NOMO-1 treated with DMSO at 0.1 percent for 48 hours (cell line): ENCODE results near the gene PTPRM.

Source experiments
- DNase-seq: peaks from one replicate; lab custom pipeline; 2025; ENCODE audit not compliant: unreplicated experiment; lab: John Stamatoyannopoulos, UW

Gene PTPRM

DNA sequence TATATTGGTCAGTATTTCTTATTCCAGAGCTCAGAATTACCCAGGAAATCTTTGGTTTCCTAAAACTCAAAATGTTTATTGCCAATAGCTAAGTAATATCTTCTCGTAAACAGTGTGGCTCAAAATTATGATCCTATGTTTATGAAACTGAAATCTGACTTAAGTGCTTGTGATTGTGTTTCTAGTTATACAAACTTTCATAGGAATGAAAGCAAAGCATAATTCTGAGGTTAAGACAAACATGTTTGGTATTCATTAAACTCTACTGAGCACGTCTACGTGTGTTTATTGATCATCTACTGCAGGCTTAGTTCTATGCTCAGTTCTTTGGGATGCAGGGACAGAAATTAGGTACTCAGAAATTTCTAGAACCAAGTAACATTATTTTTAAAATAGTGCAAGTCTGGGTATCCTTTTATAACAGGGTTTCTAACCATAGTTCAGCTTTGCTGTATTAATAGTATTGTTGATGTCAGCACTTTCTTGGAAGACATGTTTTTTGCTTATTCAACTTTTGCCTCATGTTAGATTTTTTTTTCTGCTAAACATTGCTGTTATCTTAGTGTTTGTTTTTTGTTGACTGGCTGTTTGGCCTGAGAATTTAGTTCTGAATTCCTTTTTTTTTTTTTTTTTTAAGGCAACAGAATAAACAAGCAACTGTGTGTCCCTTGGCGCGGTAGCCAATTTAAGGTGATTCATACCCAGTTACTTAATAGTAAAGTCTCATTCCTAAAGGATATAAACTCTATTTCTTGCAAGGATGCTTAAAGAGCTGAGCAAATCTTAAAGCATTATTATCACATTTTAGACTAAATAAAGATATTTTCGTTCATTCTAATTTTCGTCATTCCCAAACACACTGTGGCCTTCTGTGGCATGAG is 31.3 kb downstream of the PTPRM start:
- DNase-seq: no peak

DNA sequence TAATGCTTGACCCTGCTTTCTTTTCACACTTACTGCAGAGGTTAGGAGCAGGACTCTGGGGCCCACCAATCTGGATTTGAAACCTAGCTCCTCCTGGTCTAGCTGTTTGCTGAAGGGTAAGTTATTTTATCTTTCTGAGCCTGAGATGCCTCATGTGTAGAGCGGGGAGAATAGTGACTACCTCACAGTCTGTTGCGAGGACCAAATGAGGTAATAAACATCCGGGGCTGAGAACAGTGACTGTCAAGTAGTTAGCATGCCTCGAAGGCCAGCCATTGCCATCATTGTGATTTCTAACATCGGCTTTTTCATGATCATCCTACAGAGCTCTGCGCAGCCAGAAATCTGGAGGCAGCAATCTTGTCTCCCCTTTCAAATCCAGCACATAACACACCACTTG is 32.9 kb downstream of the PTPRM start:
- no peak for DNase-seq

DNA sequence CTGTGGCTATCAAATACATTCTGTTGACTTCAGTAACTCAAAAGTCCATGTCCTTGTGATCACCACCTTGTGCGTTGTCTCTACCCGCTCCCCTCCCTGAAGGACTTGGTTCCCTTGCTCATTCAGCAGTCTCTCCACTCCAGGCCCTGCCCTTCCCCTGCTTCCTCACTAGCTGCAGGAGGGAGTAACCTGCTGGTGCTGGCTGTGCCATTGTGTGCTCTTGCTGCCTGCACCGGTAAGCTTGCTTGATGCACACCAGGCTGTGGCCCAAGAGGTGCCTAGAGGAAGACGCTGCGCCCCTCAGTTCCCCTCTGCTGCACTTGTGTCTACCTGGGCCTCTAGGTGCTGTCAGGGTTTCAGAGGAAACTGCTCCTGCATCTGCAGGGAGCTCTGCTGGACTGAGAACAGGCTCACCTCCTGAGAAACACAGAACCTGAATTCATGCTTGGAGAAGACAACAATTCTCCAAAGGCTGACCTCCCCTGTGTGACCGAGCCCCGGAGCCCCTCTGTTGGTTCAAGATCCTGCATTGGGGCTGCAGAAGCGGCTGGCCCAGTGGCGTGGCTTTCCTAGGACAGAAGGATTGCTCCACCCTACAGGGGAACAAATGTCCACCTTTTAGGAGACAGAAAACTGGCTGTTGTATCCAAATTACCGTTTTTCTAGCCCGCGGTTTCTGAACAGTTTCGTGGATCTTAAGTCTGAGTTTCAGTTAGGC is 33.6 kb downstream of the PTPRM start:
- DNase-seq: no peak

DNA sequence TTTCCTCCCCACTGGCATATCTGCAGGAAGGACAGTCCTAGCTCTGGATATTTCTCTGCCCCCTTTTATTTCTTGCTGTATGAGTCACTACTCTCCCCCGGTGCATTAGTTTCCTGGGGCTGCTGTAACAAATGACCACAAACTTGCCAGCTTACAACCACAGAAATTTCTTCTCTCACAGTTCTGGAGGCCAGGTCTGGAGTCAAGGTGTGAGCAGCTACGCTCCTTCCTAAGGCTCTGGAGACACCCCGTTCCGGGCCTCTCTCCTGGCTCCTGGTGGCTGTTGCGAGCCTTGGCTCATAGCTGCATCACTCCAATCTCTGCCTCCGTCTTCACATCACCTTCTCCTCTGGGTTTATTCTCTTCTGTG is 34.1 kb downstream of the PTPRM start:
- no peak for DNase-seq

DNA sequence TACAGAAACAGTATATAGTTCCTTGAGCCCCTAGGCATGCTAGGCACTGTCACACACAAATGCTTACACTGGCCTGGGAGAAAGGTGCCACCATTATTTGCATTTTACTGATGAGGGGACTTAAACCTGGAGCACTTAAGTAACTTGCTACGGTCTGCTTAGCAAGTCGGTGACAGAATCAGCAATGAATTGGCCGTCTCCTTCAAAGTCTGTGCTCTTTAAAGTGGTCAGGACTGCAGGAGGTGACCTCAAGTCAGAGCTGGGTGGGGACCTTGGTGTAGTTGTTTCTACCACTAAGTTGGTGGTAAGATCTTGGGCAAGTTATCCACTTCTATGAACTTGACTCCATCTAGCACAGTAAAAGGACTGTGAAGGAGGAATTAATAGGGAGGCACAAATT is 34.8 kb downstream of the PTPRM start:
- DNase-seq: no peak

DNA sequence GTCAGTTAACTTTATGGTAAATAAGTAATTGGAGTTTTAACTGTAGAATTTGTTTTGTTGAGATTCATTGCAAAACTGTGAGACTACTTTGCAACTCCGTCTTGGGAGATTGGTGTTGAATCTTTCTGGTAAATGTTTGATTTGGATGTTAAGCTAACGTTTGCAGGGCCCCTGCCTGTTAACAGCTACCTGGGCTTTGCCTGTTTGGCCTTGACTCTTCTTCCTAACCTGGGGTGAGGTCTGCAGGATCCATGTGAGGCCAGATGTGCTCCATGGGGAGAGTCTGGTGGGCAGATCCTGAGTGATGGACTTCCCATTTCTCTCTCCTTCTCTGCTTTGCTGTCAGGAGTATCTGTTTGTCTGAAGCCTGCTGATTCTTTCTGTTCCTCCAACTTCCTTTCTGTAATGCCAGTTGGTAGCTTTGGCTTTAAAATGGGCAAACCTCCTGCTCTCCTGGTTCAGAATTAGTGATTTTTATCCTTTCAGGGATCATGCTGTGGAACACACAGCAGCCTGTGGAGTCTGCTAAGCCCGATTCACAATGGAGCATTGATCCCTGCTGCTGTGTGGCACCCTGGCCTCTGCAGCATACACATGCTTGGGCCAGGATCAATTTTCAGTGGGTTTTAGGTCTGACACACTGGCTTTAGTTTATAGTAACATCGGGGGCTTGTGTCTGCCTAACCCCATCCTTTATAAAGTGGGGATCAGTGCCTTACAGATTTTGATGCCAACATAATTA is 36.3 kb downstream of the PTPRM start:
- no peak for DNase-seq

DNA sequence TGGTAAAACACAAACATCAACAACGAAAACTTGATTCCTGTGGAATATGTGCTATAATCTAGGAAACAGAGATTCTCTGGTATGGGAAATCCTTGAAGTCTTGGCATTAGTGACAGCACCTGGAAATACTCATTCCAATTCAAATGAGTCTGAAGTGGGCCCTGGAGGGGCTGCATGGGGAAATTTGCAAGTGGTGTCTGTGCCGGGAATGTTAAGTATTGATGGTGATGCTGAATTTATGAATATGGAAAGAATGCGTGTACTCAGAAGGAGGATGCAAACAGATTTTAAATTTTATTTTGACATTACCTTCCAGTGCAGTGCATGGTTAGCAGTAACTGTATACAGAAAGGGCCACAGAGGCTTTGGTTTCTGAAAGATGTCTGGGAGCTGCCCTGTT is 37.2 kb downstream of the PTPRM start:
- no peak for DNase-seq

DNA sequence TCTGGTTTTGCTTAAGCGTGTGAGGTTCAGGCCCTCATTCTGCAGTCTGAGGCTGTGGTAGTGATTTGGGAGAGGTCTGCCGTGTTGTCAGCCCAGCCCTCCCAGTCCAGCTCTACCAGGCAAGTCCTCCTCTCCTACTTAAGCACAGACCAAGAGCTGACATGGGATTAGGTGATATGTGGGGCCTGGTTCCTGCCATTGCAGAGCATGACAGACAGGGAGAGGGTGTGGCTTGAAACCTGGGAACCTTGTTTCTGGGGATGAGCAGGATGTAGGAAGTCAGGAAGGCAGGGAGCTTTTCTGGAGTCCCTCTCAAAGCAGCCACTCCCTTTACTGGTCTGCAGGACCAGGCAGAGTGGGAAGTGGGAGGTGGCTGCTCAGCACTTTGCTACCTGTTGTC is 38.6 kb downstream of the PTPRM start:
- no peak for DNase-seq

DNA sequence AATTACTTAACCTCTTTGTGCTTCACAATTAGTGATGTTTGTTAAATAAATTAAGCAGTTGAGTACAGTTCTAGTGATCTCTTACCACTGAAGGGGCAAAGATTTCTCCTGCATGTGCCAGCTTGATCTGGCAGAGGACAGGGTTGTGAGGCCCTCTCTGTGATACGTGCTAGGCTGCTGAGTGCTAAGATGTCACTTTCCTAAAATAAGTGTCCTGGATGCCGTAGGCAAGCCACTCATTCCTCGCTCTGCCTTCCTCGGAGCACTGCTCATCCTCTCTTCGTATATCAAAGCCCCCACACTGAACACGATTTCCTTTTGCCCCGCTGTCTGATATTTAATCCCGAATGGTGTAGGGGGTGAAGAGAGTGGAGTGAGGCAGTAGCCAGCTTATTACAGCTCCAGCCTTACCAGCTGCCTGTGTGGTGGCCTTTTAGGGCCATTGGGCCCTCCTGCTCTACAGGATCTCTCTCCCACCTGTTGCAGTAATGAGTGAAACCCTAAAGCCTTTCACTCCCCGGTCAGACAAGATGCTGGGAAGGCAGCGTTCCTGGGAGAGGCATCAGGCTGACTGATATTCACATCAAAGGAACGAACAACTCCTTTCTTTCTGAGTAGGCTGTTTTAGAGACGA is 40.5 kb downstream of the PTPRM start:
- DNase-seq: no peak

DNA sequence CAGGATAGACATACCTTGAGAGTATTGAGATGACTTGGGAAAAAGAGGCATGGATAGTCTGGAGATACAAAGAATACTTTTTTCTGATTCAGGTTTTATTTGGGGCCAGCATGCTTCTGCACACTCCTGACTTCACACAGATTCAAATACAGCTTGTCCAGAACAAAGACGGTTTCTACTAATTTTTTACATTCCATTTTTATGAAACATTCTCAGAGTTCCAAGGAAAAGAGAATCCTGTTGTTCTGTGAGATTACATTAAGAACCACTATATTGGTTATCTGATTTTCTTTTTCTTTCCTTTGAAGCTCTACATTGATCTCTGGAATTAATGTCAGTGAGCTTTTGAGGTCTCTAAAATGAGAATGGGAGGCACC is 41.0 kb downstream of the PTPRM start:
- DNase-seq: no peak

DNA sequence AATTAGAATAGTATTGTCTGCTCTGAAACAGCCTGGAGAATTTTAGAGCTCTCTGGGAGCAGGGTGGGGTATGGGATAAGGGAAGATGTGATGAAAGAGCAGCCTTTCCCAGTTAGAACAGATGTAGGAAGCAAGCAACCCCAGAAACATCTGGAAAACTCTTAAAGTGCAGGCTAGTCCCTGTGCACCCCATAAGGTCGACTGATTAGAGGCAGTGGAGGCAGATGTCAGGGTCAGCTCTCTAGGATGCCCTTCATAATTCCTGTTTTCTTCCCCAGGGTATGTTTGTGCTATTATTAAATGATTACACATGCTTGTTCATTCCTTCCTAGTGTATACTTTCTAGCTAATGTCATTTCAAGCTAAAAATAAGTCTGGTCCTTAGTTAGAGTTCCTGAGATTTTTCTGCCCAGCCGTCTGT is 41.7 kb downstream of the PTPRM start:
- DNase-seq: no peak

DNA sequence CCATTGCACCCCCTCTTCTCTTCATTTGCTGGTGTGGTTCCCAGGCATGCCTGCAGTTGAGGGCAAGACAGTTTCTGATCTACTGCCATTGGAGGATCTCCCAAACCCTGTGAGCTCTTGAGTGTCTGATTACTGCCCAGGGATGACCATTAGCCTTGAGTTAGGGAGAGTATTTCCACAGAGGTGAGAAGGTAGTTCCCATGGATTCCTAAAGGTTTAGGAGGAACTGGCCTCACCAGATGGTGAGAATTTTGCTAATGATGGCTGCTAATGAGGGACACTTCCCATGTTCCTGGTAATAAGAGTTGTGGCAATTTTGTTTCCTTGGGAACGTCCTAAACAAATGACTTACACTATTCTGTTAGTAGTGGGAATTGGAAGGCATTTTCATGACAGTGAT is 42.5 kb downstream of the PTPRM start:
- DNase-seq: no peak

DNA sequence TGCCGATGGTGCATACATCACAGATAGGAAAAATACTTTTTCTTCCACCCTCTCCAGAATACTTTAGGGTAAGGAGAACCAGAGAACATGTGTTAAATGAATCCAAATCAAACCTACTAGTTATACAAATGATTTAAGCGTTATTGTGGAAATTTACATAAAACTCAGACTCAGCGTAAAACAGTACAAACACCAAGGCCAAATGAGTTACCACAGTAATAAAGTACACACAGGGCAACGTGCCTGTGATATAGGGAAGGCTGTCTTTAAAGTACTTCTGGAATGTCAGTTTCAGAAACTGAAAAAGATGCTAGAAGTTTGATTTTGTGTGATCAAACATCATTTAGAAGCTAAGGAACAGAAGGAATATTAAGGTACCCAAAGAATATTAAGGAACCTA is 46.9 kb downstream of the PTPRM start:
- no peak for DNase-seq

DNA sequence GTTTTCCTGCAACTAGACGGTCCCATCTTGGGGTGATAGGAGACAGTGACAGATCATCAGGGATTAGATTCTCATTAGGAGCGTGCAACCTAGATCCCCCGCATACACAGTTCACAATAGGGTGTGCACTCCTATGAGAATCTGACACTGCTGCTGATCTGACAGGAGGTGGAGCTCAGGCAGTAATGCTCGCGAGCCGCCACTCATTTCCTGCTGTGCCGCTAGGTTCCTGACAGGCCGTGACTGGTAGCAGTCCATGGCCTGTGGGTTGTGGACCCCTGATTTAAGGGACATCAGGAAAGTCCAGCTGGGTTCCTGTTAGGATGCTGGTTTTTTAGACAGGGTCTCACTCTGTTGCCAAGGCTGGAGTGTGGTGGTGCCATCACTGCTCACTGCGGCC is 48.7 kb downstream of the PTPRM start:
- DNase-seq: no peak

DNA sequence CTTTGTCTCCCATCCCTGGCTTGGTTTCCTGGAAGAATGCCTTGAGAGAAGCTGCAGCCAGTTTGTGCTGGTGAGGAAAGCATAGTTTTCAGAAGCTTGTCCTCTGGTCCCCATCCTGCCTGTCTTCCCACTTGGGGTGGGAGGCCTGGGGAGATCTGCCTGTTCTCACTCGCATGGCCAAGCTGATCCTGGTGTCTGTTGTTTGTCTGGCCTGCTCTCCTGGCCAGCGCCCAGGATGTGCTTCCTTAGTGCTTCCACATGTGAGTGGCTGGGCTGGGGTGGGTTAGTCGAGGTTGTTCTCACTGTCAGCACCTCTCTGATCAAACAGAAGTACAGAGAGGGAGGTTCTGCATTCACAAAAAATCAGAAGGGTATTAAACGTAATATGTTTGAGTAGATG is 49.5 kb downstream of the PTPRM start:
- no peak for DNase-seq

DNA sequence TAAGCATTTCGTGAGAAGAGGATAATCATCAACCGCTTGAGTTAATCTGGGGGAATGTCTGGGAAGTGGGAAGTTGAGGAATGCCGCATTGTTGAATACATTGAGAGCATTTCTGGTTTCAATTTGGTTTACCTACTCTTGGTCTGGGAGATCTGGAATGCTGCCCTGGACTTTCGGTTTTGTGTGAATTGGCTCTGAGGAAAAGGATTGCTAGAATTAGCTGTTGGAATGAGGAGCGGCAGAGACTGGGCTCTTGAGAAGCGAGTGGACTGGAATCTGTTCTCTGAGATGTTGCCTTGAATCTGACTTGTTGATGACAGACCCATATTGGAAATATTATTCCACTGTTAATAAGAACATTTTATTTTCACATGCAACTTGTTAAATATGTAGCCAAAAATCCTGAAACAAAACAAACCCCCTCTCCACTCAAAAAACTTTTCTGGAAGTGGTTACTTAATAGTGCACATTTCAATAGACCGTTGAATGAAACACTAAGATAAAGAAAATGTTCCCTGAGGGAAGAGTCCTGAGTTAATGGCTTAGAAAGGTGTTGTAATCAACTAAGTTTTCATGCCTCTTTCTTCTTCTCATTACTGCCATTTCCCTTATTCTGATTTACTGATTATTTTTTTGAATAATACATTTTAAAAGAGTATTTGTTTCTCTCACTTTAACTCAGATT is 50.8 kb downstream of the PTPRM start:
- no peak for DNase-seq

DNA sequence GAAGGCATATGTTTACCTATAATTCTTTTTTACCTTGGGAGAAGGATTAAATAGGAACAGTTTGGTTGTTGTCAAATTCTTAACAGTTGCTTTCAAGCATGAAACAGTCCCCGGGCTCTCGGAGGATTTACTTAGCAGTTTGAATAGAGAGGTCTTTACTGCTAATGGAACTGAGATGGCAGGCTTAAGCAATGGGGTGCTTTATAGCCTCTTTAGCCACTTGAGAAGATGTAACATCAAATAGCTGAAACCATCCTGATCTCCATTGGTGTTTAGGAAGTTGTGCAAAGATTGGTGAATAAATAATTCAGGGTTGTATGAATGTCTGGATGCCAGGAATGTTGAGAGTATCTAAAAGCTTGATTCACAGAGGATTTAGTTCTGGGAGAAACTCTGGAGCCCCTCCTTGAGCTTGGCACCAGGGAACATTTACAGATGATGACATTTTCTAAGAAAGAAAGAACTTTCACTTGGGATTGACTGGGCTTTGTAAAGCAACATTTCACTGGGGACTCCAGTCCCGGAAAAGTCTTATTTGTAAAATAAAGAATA is 51.9 kb downstream of the PTPRM start:
- DNase-seq: no peak

DNA sequence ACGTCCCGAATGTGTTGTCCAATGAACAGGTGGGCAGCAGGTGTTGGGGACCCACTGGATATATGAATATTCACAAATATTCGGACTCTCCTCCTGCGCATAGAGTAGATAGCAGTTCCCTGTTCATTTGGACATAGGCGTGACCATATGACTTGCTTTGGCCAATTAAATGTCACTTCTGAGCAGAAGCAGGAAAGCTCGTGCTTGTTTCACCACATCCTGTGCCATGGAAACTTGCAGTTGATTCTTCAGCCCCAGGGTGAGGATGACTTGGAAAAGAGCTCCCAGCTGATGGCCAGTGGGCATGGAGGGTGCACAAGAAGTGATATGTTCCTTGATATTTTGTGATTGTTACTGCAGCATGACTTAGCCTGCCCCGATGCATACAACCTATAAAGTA is 52.6 kb downstream of the PTPRM start:
- no peak for DNase-seq

DNA sequence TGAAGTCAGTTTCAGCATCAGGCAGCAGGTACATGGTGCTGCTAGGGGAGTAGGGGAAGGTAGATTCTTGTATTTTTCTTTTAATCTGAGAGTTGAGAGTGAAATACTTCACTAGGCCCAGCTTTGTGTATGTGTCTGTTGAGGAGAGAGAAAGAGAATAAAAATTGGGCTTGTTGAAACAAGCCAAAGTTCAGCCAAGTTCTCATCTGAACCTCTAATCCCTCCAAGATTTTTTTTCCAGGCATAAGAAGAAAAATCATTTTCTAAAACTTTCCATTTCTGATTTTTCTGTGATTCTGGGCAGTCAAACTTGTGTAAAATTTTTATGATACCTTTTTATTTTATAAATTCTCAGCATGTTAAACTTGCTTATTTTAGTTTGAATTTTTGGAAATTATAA is 55.6 kb downstream of the PTPRM start:
- no peak for DNase-seq

DNA sequence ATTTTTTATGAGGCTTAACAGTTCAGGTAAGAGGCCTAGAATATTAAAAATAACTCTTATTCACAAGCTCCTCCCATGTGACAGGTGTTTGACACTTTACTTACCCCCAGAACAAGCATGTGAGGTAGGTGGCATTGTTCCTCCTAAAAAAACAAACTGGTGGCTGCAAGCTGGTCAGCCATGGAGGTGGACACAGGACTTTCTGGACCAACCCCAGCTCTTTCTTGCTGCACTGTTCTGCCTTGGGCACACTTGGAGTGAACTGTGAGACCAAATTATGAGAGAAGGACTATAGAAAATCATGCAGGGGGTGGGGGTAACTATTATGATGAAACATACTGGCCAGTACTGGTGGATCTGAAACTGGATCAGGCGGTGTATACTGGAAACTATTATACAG is 56.6 kb downstream of the PTPRM start:
- DNase-seq: no peak

DNA sequence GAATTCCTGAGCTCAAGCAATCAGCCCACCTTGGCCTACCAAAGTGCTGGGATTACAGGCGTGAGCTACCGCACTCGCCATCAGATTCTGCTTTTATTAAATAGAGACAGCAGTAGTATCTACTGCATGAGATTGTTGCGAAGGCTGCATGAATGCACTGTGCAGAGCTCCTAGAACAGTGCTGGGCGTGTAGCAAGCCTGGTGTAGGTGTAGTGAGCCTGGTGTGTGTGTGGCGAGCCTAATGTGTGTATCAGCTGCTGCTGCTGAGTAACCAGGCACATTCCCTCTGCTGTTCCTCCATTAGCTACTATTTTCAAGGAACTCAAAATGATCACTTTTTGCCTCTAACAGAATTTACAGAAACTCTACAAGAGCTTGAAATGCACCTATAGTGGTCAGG is 57.6 kb downstream of the PTPRM start:
- no peak for DNase-seq
